ENCODE data around the gene CALCR.

The CALCR gene

DNA sequence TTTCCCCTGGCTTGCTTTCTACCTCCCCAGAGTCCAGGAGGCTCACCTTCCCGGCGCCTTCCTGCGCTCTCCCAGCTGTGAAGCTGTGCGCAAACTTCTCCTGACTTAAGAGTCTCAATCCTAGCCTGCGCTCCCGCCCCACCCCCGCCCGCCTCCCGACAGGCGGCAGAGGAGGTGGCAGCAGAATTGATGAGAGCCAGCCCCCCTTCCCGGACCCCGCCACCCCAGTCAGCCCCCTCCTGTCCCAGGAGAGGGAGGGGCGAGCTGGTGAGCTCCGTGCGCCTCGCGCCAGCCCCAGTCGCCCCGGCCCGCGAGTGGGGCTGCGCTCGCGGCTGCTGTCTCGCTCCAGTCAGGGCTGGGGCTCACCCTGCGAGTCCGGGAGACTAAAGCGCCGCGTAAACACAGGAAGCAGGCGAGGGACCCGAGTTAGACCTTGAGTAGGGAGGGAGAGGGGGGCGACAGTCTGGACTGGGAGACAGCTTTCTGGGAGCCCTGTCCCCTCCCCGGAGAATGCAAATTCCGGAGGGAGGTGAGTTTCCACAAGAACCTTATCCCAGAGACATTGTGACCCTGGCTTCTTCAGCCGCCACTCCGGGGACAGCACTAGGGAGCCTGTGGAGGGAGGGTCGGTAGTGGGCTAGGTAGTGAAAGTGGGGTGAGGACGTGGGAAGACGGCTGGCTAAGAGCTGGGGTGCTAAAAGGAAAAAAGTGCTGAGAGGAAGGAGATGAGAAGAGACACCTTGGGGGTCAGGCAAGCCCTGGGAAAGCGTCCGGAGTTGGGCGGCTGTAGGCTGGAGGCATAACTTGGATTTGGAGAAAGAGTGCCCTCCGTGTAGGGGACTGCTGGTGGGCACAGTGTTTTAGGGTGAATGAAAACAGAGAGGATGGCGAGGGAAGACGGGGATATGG lies at the start of gene CALCR (continued):
- no peak for TF ChIP-seq GLI4 (tag by site-specific recombination; IDR thresholded peaks at IDR 0.05)
- TF ChIP-seq ZSCAN23 (tag by site-specific recombination; IDR thresholded peaks at IDR 0.05), result no peak
- TF ChIP-seq ZNF354C (tag by site-specific recombination; IDR thresholded peaks at IDR 0.05; ENCODE audit: borderline replicate concordance, low read depth), result no peak
- no peak for TF ChIP-seq ZNF529 (tag by site-specific recombination; IDR thresholded peaks at IDR 0.05; ENCODE audit: insufficient replicate concordance)
- TF ChIP-seq, protein P1, sequence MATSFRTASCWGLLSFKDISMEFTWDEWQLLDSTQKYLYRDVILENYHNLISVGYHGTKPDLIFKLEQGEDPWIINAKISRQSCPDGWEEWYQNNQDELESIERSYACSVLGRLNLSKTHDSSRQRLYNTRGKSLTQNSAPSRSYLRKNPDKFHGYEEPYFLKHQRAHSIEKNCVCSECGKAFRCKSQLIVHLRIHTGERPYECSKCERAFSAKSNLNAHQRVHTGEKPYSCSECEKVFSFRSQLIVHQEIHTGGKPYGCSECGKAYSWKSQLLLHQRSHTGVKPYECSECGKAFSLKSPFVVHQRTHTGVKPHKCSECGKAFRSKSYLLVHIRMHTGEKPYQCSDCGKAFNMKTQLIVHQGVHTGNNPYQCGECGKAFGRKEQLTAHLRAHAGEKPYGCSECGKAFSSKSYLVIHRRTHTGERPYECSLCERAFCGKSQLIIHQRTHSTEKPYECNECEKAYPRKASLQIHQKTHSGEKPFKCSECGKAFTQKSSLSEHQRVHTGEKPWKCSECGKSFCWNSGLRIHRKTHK (tag by site-specific recombination; IDR thresholded peaks at IDR 0.05), result no peak
- TF ChIP-seq, protein P2, sequence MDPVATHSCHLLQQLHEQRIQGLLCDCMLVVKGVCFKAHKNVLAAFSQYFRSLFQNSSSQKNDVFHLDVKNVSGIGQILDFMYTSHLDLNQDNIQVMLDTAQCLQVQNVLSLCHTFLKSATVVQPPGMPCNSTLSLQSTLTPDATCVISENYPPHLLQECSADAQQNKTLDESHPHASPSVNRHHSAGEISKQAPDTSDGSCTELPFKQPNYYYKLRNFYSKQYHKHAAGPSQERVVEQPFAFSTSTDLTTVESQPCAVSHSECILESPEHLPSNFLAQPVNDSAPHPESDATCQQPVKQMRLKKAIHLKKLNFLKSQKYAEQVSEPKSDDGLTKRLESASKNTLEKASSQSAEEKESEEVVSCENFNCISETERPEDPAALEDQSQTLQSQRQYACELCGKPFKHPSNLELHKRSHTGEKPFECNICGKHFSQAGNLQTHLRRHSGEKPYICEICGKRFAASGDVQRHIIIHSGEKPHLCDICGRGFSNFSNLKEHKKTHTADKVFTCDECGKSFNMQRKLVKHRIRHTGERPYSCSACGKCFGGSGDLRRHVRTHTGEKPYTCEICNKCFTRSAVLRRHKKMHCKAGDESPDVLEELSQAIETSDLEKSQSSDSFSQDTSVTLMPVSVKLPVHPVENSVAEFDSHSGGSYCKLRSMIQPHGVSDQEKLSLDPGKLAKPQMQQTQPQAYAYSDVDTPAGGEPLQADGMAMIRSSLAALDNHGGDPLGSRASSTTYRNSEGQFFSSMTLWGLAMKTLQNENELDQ (tag by site-specific recombination; IDR thresholded peaks at IDR 0.05; ENCODE audit: low read depth), result no peak
- TF ChIP-seq ZNF19 (tag by site-specific recombination; IDR thresholded peaks at IDR 0.05; ENCODE audit: low read depth), result no peak
- TF ChIP-seq, protein P3, sequence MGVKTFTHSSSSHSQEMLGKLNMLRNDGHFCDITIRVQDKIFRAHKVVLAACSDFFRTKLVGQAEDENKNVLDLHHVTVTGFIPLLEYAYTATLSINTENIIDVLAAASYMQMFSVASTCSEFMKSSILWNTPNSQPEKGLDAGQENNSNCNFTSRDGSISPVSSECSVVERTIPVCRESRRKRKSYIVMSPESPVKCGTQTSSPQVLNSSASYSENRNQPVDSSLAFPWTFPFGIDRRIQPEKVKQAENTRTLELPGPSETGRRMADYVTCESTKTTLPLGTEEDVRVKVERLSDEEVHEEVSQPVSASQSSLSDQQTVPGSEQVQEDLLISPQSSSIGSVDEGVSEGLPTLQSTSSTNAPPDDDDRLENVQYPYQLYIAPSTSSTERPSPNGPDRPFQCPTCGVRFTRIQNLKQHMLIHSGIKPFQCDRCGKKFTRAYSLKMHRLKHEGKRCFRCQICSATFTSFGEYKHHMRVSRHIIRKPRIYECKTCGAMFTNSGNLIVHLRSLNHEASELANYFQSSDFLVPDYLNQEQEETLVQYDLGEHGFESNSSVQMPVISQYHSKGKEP (tag by site-specific recombination; IDR thresholded peaks at IDR 0.05), result no peak
- no peak for TF ChIP-seq RBAK (tag by site-specific recombination; IDR thresholded peaks at IDR 0.05)
- TF ChIP-seq ZBTB8A (tag by site-specific recombination; IDR thresholded peaks at IDR 0.05), result peak; percentile 79; the same call in 1 of the 2 replicates
- no peak for TF ChIP-seq ZNF10 (tag by site-specific recombination; IDR thresholded peaks at IDR 0.05)
- TF ChIP-seq, protein P4, sequence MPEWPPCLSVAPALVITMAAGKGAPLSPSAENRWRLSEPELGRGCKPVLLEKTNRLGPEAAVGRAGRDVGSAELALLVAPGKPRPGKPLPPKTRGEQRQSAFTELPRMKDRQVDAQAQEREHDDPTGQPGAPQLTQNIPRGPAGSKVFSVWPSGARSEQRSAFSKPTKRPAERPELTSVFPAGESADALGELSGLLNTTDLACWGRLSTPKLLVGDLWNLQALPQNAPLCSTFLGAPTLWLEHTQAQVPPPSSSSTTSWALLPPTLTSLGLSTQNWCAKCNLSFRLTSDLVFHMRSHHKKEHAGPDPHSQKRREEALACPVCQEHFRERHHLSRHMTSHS (tag by site-specific recombination; IDR thresholded peaks at IDR 0.05), result no peak
- TF ChIP-seq MZF1 (tag by site-specific recombination; IDR thresholded peaks at IDR 0.05; ENCODE audit: borderline replicate concordance), result no peak
- TF ChIP-seq ZNF791 (tag by site-specific recombination; IDR thresholded peaks at IDR 0.05), result no peak
- TF ChIP-seq ZNF48 (tag by site-specific recombination; IDR thresholded peaks at IDR 0.05), result no peak
- no peak for TF ChIP-seq GFI1B (tag by site-specific recombination; IDR thresholded peaks at IDR 0.05)
- no peak for TF ChIP-seq ZNF624 (tag by site-specific recombination; IDR thresholded peaks at IDR 0.05)
- no peak for TF ChIP-seq SALL2 (tag by site-specific recombination; IDR thresholded peaks at IDR 0.05; ENCODE audit: borderline replicate concordance)
- TF ChIP-seq ZNF626 (tag by site-specific recombination; IDR thresholded peaks at IDR 0.05), result no peak
- no peak for TF ChIP-seq TRIM28 (IDR thresholded peaks at IDR 0.05; ENCODE audit: borderline replicate concordance, low read length)
- TF ChIP-seq, protein P5, sequence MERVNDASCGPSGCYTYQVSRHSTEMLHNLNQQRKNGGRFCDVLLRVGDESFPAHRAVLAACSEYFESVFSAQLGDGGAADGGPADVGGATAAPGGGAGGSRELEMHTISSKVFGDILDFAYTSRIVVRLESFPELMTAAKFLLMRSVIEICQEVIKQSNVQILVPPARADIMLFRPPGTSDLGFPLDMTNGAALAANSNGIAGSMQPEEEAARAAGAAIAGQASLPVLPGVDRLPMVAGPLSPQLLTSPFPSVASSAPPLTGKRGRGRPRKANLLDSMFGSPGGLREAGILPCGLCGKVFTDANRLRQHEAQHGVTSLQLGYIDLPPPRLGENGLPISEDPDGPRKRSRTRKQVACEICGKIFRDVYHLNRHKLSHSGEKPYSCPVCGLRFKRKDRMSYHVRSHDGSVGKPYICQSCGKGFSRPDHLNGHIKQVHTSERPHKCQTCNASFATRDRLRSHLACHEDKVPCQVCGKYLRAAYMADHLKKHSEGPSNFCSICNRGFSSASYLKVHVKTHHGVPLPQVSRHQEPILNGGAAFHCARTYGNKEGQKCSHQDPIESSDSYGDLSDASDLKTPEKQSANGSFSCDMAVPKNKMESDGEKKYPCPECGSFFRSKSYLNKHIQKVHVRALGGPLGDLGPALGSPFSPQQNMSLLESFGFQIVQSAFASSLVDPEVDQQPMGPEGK (tag by site-specific recombination; IDR thresholded peaks at IDR 0.05), result 0 out of 2 replicates have a peak, but pooled peaks have one; percentile 23
- no peak for TF ChIP-seq ZNF132 (tag by site-specific recombination; IDR thresholded peaks at IDR 0.05; ENCODE audit: borderline replicate concordance)
- TF ChIP-seq, protein P6, sequence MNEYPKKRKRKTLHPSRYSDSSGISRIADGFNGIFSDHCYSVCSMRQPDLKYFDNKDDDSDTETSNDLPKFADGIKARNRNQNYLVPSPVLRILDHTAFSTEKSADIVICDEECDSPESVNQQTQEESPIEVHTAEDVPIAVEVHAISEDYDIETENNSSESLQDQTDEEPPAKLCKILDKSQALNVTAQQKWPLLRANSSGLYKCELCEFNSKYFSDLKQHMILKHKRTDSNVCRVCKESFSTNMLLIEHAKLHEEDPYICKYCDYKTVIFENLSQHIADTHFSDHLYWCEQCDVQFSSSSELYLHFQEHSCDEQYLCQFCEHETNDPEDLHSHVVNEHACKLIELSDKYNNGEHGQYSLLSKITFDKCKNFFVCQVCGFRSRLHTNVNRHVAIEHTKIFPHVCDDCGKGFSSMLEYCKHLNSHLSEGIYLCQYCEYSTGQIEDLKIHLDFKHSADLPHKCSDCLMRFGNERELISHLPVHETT (tag by site-specific recombination; IDR thresholded peaks at IDR 0.05), result no peak
- no peak for TF ChIP-seq ZNF311 (tag by site-specific recombination; IDR thresholded peaks at IDR 0.05; ENCODE audit: borderline replicate concordance)
- no peak for TF ChIP-seq ZNF426 (tag by site-specific recombination; IDR thresholded peaks at IDR 0.05)
- TF ChIP-seq, protein P7, sequence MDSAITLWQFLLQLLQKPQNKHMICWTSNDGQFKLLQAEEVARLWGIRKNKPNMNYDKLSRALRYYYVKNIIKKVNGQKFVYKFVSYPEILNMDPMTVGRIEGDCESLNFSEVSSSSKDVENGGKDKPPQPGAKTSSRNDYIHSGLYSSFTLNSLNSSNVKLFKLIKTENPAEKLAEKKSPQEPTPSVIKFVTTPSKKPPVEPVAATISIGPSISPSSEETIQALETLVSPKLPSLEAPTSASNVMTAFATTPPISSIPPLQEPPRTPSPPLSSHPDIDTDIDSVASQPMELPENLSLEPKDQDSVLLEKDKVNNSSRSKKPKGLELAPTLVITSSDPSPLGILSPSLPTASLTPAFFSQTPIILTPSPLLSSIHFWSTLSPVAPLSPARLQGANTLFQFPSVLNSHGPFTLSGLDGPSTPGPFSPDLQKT (IDR thresholded peaks at IDR 0.05; ENCODE audit: borderline replicate concordance, low read depth, low read length), result no peak

Data from HEK293 (cell line).